Liver (tissue), 9 donors: ENCODE data around the gene CFAP100. TPM values are rescaled to one million over a fixed set of nuclear protein-coding genes. Genes with fewer than 3 reads are reported as not detected.

ENCODE experiments used
- DNase-seq: peaks from one replicate; pipeline ENCODE4 v3.0.0-alpha.2; 2017; ENCODE audit warnings: low spot score
- H3K27ac ChIP-seq, 2 donors: one replicate each; pipeline ENCODE4 v1.7.0; 2013; ENCODE audit warnings: inconsistent platforms in 2 of 2, low read length in 2 of 2, control low read depth in 1 of 2, low read depth in 1 of 2, mild to moderate bottlenecking in 1 of 2
- H3K27me3 ChIP-seq, 4 donors: one replicate each; pipeline versions ENCODE4 v1.6.1 to v1.7.0; 2013; ENCODE audit warnings: low read length in 3 of 4, inconsistent platforms in 1 of 4, mild to moderate bottlenecking in 1 of 4, moderate library complexity in 1 of 4; ENCODE audit not compliant: control insufficient read depth in 4 of 4, insufficient read depth in 4 of 4
- H3K36me3 ChIP-seq, 4 donors: one replicate each; pipeline versions ENCODE4 v1.6.1 to v1.7.0; 2013; ENCODE audit warnings: low read length in 3 of 4, mild to moderate bottlenecking in 3 of 4, low read depth in 1 of 4, moderate library complexity in 1 of 4; ENCODE audit not compliant: control insufficient read depth in 4 of 4, insufficient read depth in 3 of 4
- H3K4me1 ChIP-seq, 4 donors: one replicate each; pipeline versions ENCODE4 v1.6.1 to v1.7.0; 2013; ENCODE audit warnings: low read length in 3 of 4, mild to moderate bottlenecking in 3 of 4, moderate library complexity in 1 of 4; ENCODE audit not compliant: control insufficient read depth in 4 of 4, insufficient read depth in 4 of 4
- H3K4me3 ChIP-seq, 3 donors: one replicate each; pipeline versions ENCODE4 v1.6.1 to v1.7.0; 2013; ENCODE audit warnings: low read length in 3 of 3, control low read depth in 1 of 3, low read depth in 1 of 3, mild to moderate bottlenecking in 1 of 3
- H3K9ac ChIP-seq, 2 donors: one replicate each; pipeline ENCODE4 v1.7.0; 2013; ENCODE audit warnings: low read length in 2 of 2, mild to moderate bottlenecking in 2 of 2, moderate library complexity in 2 of 2, control low read depth in 1 of 2, low read depth in 1 of 2
- H3K9me3 ChIP-seq, 4 donors: one replicate each; pipeline versions ENCODE4 v1.6.1 to v1.7.0; 2013; ENCODE audit warnings: low read length in 3 of 4; ENCODE audit not compliant: control insufficient read depth in 4 of 4
- FOXA2 ChIP-seq: IDR thresholded peaks from 2 replicates; pipeline ENCODE4 v1.6.1; 2016; ENCODE audit warnings: antibody characterized with exemption
- GABPA ChIP-seq, 2 donors: IDR thresholded peaks in 1 of 2; conservative IDR thresholded peaks in 1 of 2; 2 replicates each; pipeline ENCODE4 v1.6.1; 2016; ENCODE audit warnings: antibody characterized with exemption in 2 of 2, mild to moderate bottlenecking in 1 of 2, moderate library complexity in 1 of 2
- JUND ChIP-seq, 2 donors: IDR thresholded peaks; 2 replicates each; pipeline ENCODE4 v1.6.1; 2016; ENCODE audit warnings: antibody characterized with exemption in 2 of 2
- NR2F2 ChIP-seq: IDR thresholded peaks from 2 replicates; pipeline ENCODE4 v1.6.1; 2016; ENCODE audit warnings: antibody characterized with exemption
- RAD21 ChIP-seq, 2 donors: IDR thresholded peaks; 2 replicates each; pipeline ENCODE4 v1.6.1; 2016; ENCODE audit warnings: antibody characterized with exemption in 2 of 2, mild to moderate bottlenecking in 2 of 2
- SP1 ChIP-seq: IDR thresholded peaks from 2 replicates; pipeline ENCODE4 v1.6.1; 2018; ENCODE audit warnings: antibody characterized with exemption, mild to moderate bottlenecking
- YY1 ChIP-seq: IDR thresholded peaks from 2 replicates; pipeline ENCODE4 v1.6.1; 2016; ENCODE audit warnings: antibody characterized with exemption, mild to moderate bottlenecking
- whole genome bisulfite sequencing: extraction: QIAGEN DNeasy Blood & Tissue Kit; methylation state at CpG from one replicate; pipeline ENCODE4 v1.1.7; 2013; 5-methylcytosine and 5-hydroxymethylcytosine counted together
- polyA plus RNA-seq, 2 donors: library from polyadenylated mRNA; stranded (reverse) in 1 of 2; unstranded in 1 of 2; fragments of 200-250 nt in 1 of 2; fragments of >200 nt in 1 of 2; fragmentation: Nextera tagmentation in 1 of 2; extraction: Ambion mirVana in 1 of 2; gene quantifications; one replicate each; pipeline versions ENCODE4 v1.2.1 to v1.2.3, GENCODE V29; 2013 to 2015
- total RNA-seq, 2 donors: library from RNA; depleted of rRNA; stranded (reverse); fragments of >200 nt; gene quantifications; one replicate each; pipeline ENCODE4 v1.2.3, GENCODE V29; 2014
- TF ChIP-seq, protein P1 (sequence below): IDR thresholded peaks from 2 replicates; pipeline ENCODE4 v1.6.1; 2016; ENCODE audit warnings: antibody characterized with exemption, mild to moderate bottlenecking
- TF ChIP-seq, protein P2 (sequence below): IDR thresholded peaks from 2 replicates; pipeline ENCODE4 v1.6.1; 2016; ENCODE audit warnings: antibody characterized with exemption
- TF ChIP-seq, protein P3 (sequence below): IDR thresholded peaks from 2 replicates; pipeline ENCODE4 v1.6.1; 2016; ENCODE audit warnings: antibody characterized with exemption
- TF ChIP-seq, protein P4 (sequence below): fragments of 150-350 bp; IDR thresholded peaks from 2 replicates; pipeline ENCODE4 v1.5.1; 2017; ENCODE audit warnings: improper control_type of control experiment, low read depth, low read length; ENCODE audit not compliant: missing input control
- donor health status: healthy.
- donor health status: healthy.
- donor health status: healthy.
- donor health status: healthy.
- donor health status: healthy.

The CFAP100 gene
- total and polyA plus RNA-seq, 4 donors = not detected

DNA sequence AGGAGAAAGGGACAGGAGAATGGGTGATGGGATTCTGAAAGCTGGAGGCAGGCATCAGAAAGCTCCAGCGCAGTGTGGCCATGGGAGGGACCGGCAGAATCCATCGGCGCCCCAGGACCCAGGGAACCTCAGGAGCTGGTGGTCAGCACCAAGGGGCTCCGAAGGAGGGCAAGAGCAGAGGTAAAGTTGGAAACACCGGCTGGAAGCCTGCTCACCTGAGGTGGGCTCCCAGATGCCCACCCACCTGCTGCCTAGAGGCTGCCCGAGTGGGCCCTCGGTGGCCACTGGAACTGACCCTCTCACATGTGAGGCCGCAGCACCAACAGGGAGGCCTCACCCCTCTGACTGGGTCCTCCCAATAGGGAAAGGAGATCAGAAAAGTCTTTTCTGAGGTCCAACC lies 91.2 kb downstream of the CFAP100 start:
- no peaks in the 10 kb centered on the region for H3K27me3 ChIP-seq
- peaks cover 0 to 17% (median 11%) of the 10 kb centered on the region in 4 donors for H3K36me3 ChIP-seq
- H3K27ac ChIP-seq = no peak overlapping the region
- no peaks in the 10 kb centered on the region for H3K9me3 ChIP-seq
- peaks cover 7 to 47% (median 22%) of the 10 kb centered on the region in 4 donors for H3K4me1 ChIP-seq
- H3K4me3 ChIP-seq = no peak overlapping the region
- TF ChIP-seq, protein P1, sequence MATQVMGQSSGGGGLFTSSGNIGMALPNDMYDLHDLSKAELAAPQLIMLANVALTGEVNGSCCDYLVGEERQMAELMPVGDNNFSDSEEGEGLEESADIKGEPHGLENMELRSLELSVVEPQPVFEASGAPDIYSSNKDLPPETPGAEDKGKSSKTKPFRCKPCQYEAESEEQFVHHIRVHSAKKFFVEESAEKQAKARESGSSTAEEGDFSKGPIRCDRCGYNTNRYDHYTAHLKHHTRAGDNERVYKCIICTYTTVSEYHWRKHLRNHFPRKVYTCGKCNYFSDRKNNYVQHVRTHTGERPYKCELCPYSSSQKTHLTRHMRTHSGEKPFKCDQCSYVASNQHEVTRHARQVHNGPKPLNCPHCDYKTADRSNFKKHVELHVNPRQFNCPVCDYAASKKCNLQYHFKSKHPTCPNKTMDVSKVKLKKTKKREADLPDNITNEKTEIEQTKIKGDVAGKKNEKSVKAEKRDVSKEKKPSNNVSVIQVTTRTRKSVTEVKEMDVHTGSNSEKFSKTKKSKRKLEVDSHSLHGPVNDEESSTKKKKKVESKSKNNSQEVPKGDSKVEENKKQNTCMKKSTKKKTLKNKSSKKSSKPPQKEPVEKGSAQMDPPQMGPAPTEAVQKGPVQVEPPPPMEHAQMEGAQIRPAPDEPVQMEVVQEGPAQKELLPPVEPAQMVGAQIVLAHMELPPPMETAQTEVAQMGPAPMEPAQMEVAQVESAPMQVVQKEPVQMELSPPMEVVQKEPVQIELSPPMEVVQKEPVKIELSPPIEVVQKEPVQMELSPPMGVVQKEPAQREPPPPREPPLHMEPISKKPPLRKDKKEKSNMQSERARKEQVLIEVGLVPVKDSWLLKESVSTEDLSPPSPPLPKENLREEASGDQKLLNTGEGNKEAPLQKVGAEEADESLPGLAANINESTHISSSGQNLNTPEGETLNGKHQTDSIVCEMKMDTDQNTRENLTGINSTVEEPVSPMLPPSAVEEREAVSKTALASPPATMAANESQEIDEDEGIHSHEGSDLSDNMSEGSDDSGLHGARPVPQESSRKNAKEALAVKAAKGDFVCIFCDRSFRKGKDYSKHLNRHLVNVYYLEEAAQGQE = no peak
- TF ChIP-seq, protein P2, sequence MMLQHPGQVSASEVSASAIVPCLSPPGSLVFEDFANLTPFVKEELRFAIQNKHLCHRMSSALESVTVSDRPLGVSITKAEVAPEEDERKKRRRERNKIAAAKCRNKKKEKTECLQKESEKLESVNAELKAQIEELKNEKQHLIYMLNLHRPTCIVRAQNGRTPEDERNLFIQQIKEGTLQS = no peak
- TF ChIP-seq JUND (IDR thresholded peaks at IDR 0.05) (no peak), NR2F2 (no peak), RAD21 (IDR thresholded peaks at IDR 0.05) (no peak), FOXA2 (no peak), GABPA (IDR thresholded peaks at IDR 0.05 in 1 of 2, conservative IDR thresholded peaks at IDR 0.05 in 1 of 2) (no peak), YY1 (no peak), SP1 (no peak)
- TF ChIP-seq, protein P3, sequence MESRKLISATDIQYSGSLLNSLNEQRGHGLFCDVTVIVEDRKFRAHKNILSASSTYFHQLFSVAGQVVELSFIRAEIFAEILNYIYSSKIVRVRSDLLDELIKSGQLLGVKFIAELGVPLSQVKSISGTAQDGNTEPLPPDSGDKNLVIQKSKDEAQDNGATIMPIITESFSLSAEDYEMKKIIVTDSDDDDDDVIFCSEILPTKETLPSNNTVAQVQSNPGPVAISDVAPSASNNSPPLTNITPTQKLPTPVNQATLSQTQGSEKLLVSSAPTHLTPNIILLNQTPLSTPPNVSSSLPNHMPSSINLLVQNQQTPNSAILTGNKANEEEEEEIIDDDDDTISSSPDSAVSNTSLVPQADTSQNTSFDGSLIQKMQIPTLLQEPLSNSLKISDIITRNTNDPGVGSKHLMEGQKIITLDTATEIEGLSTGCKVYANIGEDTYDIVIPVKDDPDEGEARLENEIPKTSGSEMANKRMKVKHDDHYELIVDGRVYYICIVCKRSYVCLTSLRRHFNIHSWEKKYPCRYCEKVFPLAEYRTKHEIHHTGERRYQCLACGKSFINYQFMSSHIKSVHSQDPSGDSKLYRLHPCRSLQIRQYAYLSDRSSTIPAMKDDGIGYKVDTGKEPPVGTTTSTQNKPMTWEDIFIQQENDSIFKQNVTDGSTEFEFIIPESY = no peak
- TF ChIP-seq, protein P4, sequence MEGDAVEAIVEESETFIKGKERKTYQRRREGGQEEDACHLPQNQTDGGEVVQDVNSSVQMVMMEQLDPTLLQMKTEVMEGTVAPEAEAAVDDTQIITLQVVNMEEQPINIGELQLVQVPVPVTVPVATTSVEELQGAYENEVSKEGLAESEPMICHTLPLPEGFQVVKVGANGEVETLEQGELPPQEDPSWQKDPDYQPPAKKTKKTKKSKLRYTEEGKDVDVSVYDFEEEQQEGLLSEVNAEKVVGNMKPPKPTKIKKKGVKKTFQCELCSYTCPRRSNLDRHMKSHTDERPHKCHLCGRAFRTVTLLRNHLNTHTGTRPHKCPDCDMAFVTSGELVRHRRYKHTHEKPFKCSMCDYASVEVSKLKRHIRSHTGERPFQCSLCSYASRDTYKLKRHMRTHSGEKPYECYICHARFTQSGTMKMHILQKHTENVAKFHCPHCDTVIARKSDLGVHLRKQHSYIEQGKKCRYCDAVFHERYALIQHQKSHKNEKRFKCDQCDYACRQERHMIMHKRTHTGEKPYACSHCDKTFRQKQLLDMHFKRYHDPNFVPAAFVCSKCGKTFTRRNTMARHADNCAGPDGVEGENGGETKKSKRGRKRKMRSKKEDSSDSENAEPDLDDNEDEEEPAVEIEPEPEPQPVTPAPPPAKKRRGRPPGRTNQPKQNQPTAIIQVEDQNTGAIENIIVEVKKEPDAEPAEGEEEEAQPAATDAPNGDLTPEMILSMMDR = no peak
- no peak for DNase-seq
- WGBS = 99% methylated on average over 9 of the region's 9 CpGs
- H3K9ac ChIP-seq = no peak overlapping the region

Other genes with a start within 250 kb of the CFAP100 start
- gene ALDH1L1, start 214.3 kb upstream of the CFAP100 start, total RNA-seq = 100 to 1,000 TPM in 1 of 2 donors, 10 to 100 TPM in 1; 46.7 to 189 TPM
- 100 to 1,000 TPM; 105 to 234 TPM for gene ALDH1L1, start 214.3 kb upstream of the CFAP100 start, polyA plus RNA-seq
- 100 to 1,000 TPM in 1 of 2 donors, 10 to 100 TPM in 1; 21.4 to 103 TPM for gene KLF15, start 37.5 kb upstream of the CFAP100 start, total RNA-seq
- 10 to 100 TPM; 27.6 to 71.0 TPM for gene KLF15, start 37.5 kb upstream of the CFAP100 start, polyA plus RNA-seq
- gene ZXDC, start 81.0 kb downstream of the CFAP100 start, total RNA-seq = 10 to 100 TPM; 17.2 to 42.3 TPM
- 10 to 100 TPM in 1 of 2 donors, 1 to 10 TPM in 1; 7.0 to 10.5 TPM for gene ZXDC, start 81.0 kb downstream of the CFAP100 start, polyA plus RNA-seq
- gene UROC1, start 122.9 kb downstream of the CFAP100 start, total RNA-seq = 10 to 100 TPM in 1 of 2 donors, 1 to 10 TPM in 1; 5.9 to 28.4 TPM
- 10 to 100 TPM; 16.5 to 20.0 TPM for gene UROC1, start 122.9 kb downstream of the CFAP100 start, polyA plus RNA-seq
- gene CHST13, start 129.2 kb downstream of the CFAP100 start, total RNA-seq = 10 to 100 TPM; 19.7 to 39.1 TPM
- gene CHST13, start 129.2 kb downstream of the CFAP100 start, polyA plus RNA-seq = 10 to 100 TPM; 22.1 to 28.3 TPM
- not detected for gene C3orf22, start 164.0 kb downstream of the CFAP100 start, total RNA-seq
- gene C3orf22, start 164.0 kb downstream of the CFAP100 start, polyA plus RNA-seq = not detected